ENCODE results near the gene MORN1.

GRCh38 chr1:2318314-2319278, 72.8 kb downstream of the MORN1 start:
- TF ChIP-seq TCF12 (IDR thresholded peaks at IDR 0.05; ENCODE audit: low read depth), result no peak
- no peak for TF ChIP-seq CEBPB (IDR thresholded peaks at IDR 0.05)
- TF ChIP-seq TAF1 (IDR thresholded peaks at IDR 0.05; ENCODE audit: low read depth), result no peak
- no peak for TF ChIP-seq EP300 (IDR thresholded peaks at IDR 0.05; ENCODE audit: borderline replicate concordance)
- TF ChIP-seq NFIC (IDR thresholded peaks at IDR 0.05), result no peak
- TF ChIP-seq, protein P1, sequence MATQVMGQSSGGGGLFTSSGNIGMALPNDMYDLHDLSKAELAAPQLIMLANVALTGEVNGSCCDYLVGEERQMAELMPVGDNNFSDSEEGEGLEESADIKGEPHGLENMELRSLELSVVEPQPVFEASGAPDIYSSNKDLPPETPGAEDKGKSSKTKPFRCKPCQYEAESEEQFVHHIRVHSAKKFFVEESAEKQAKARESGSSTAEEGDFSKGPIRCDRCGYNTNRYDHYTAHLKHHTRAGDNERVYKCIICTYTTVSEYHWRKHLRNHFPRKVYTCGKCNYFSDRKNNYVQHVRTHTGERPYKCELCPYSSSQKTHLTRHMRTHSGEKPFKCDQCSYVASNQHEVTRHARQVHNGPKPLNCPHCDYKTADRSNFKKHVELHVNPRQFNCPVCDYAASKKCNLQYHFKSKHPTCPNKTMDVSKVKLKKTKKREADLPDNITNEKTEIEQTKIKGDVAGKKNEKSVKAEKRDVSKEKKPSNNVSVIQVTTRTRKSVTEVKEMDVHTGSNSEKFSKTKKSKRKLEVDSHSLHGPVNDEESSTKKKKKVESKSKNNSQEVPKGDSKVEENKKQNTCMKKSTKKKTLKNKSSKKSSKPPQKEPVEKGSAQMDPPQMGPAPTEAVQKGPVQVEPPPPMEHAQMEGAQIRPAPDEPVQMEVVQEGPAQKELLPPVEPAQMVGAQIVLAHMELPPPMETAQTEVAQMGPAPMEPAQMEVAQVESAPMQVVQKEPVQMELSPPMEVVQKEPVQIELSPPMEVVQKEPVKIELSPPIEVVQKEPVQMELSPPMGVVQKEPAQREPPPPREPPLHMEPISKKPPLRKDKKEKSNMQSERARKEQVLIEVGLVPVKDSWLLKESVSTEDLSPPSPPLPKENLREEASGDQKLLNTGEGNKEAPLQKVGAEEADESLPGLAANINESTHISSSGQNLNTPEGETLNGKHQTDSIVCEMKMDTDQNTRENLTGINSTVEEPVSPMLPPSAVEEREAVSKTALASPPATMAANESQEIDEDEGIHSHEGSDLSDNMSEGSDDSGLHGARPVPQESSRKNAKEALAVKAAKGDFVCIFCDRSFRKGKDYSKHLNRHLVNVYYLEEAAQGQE (IDR thresholded peaks at IDR 0.05; ENCODE audit: low read depth), result no peak
